ENCODE results near the gene LSAMP. TPM values are rescaled to one million over a fixed set of nuclear protein-coding genes. Genes with fewer than 3 reads are reported as not detected.

The LSAMP gene
- total RNA-seq, 1 donor from 2014 or later, result 1.1 TPM

DNA sequence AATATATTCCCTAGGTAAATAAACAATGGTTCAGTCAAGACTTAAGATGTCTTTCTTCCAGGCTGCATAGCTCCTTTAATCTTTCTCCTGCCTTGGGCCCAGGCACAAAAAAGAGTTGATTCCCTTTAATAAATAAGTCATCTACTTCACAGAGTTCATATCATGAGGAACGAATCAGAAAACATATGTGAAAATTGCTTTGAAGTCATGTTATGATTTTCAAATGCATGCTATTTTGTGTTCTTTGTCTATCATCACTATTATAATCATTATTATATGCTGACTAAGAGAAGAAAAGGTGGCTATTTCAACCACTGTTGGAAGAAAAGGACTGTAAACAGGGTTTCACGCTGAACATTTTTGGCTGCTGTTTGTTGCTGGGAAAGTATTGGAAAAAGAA lies 70.4 kb downstream of the LSAMP start:
- TF ChIP-seq, protein P1, sequence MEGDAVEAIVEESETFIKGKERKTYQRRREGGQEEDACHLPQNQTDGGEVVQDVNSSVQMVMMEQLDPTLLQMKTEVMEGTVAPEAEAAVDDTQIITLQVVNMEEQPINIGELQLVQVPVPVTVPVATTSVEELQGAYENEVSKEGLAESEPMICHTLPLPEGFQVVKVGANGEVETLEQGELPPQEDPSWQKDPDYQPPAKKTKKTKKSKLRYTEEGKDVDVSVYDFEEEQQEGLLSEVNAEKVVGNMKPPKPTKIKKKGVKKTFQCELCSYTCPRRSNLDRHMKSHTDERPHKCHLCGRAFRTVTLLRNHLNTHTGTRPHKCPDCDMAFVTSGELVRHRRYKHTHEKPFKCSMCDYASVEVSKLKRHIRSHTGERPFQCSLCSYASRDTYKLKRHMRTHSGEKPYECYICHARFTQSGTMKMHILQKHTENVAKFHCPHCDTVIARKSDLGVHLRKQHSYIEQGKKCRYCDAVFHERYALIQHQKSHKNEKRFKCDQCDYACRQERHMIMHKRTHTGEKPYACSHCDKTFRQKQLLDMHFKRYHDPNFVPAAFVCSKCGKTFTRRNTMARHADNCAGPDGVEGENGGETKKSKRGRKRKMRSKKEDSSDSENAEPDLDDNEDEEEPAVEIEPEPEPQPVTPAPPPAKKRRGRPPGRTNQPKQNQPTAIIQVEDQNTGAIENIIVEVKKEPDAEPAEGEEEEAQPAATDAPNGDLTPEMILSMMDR (IDR thresholded peaks at IDR 0.05), result no peak
- Mint-ChIP-seq H3K27me3 (ENCODE audit: low read depth) (no peaks in the 10 kb centered on the region), H3K27ac (ENCODE audit: unreplicated experiment) (no peak overlapping the region), H3K4me1 (ENCODE audit: low read depth) (no peaks in the 10 kb centered on the region), H3K4me3 (ENCODE audit: unreplicated experiment) (no peak overlapping the region), H3K36me3 (ENCODE audit: low read depth) (no peaks in the 10 kb centered on the region), H3K9me3 (ENCODE audit: low read depth) (no peaks in the 10 kb centered on the region)
- DNase-seq (ENCODE audit: low spot score), result no peak

DNA sequence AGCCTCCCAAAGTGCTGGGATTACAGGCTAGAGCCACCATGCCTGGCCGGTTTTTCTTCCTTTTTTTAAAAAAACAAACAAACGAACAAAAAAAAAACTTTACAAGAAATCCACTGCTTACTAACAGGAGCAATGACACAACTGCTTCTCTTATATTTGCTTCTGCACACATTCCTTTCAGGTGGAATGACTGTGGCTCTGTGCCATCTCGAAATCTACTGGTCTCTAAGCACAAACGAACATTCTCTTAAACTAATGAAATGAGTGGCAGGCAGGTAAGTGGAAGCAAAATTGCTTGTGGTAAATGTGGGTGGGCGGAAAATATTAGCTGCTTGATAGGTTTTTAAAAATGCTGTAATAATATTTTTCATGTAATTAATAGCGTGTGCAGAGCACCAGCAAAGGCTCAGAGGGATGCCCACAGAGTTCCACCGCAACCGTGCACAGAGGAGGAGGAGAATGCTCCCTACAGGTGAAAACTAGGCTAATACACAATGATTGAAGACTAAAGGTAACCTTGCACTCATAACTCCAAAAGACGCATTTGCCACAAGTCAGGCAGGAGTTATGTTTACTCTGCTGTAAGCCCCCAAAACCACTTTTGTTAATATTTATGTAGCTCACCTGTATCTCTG lies 77.4 kb downstream of the LSAMP start:
- H3K4me3 Mint-ChIP-seq (ENCODE audit: unreplicated experiment), result no peak overlapping the region
- TF ChIP-seq, protein P1 (IDR thresholded peaks at IDR 0.05), result no peak
- no peaks in the 10 kb centered on the region for H3K27me3 Mint-ChIP-seq (ENCODE audit: low read depth)
- H3K4me1 Mint-ChIP-seq (ENCODE audit: low read depth), result no peaks in the 10 kb centered on the region
- H3K27ac Mint-ChIP-seq (ENCODE audit: unreplicated experiment), result no peak overlapping the region
- no peak for DNase-seq (ENCODE audit: low spot score)
- peaks cover 2% of the 10 kb centered on the region for H3K9me3 Mint-ChIP-seq (ENCODE audit: low read depth)
- no peaks in the 10 kb centered on the region for H3K36me3 Mint-ChIP-seq (ENCODE audit: low read depth)

DNA sequence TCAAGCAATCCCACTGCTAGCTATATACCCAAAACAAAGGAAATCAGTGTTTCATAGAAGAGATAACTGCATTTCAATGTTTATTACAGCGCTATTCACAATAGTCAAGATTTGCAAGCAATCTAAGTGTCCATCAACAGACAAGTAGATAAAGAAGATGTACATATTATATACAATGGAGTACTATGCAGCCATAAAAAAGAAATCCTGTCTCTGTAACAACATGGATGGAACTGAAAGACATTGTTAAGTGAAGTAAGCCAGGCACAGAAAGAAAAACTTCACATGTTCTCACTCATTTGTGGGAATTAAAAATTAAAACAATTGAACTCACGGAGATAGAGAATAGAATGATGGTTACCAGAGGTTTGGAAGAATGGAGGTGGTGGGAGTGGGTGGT lies 89.2 kb downstream of the LSAMP start:
- H3K4me1 Mint-ChIP-seq (ENCODE audit: low read depth), result no peaks in the 10 kb centered on the region
- H3K36me3 Mint-ChIP-seq (ENCODE audit: low read depth), result no peaks in the 10 kb centered on the region
- no peak overlapping the region for H3K4me3 Mint-ChIP-seq (ENCODE audit: unreplicated experiment)
- H3K27me3 Mint-ChIP-seq (ENCODE audit: low read depth), result no peaks in the 10 kb centered on the region
- TF ChIP-seq, protein P1 (IDR thresholded peaks at IDR 0.05), result no peak
- DNase-seq (ENCODE audit: low spot score), result no peak
- no peaks in the 10 kb centered on the region for H3K9me3 Mint-ChIP-seq (ENCODE audit: low read depth)
- H3K27ac Mint-ChIP-seq (ENCODE audit: unreplicated experiment), result no peak overlapping the region

GRCh38 chr3:116354382-116354781 lies 90.9 kb downstream of the LSAMP start:
- Mint-ChIP-seq H3K9me3 (ENCODE audit: low read depth) (no peaks in the 10 kb centered on the region), H3K4me3 (ENCODE audit: unreplicated experiment) (no peak overlapping the region), H3K4me1 (ENCODE audit: low read depth) (no peaks in the 10 kb centered on the region), H3K36me3 (ENCODE audit: low read depth) (no peaks in the 10 kb centered on the region), H3K27me3 (ENCODE audit: low read depth) (peaks cover 2% of the 10 kb centered on the region), H3K27ac (ENCODE audit: unreplicated experiment) (no peak overlapping the region)
- TF ChIP-seq, protein P1 (IDR thresholded peaks at IDR 0.05), result no peak
- no peak for DNase-seq (ENCODE audit: low spot score)

GRCh38 chr3:116350119-116350733 lies 95.1 kb downstream of the LSAMP start:
- H3K27me3 Mint-ChIP-seq (ENCODE audit: low read depth), result peaks cover 2% of the 10 kb centered on the region
- no peak for DNase-seq (ENCODE audit: low spot score)
- no peak overlapping the region for H3K27ac Mint-ChIP-seq (ENCODE audit: unreplicated experiment)
- H3K4me1 Mint-ChIP-seq (ENCODE audit: low read depth), result no peaks in the 10 kb centered on the region
- TF ChIP-seq, protein P1 (IDR thresholded peaks at IDR 0.05), result no peak
- no peaks in the 10 kb centered on the region for H3K9me3 Mint-ChIP-seq (ENCODE audit: low read depth)
- no peaks in the 10 kb centered on the region for H3K36me3 Mint-ChIP-seq (ENCODE audit: low read depth)
- H3K4me3 Mint-ChIP-seq (ENCODE audit: unreplicated experiment), result no peak overlapping the region
